Stimulated activated CD8-positive, alpha-beta memory T cell treated with anti-CD3 and anti-CD28 coated beads, Interleukin-15, amount 100 ng/mL, for 48 hours (primary cell): ENCODE results near the gene GLP2R.

Source experiments
- DNase-seq, 2 donors: peaks; one replicate each; pipeline ENCODE4 v3.0.0-alpha.2; 2020; ENCODE audit warnings: low read depth in 2 of 2

GLP2R gene

GRCh38 chr17:9922012-9922848 is 96.5 kb downstream of the GLP2R start:
- DNase-seq = no peak

- no peak for DNase-seq
Measured at GRCh38 chr17:9924735-9925191, 99.0 kb downstream of the GLP2R start.

- no peak for DNase-seq
Measured at GRCh38 chr17:9925457-9925856, 99.7 kb downstream of the GLP2R start.

- DNase-seq = no peak
Measured at GRCh38 chr17:9926150-9926804, 100.6 kb downstream of the GLP2R start.

GRCh38 chr17:9928601-9929333 is 103.0 kb downstream of the GLP2R start:
- DNase-seq = no peak

GRCh38 chr17:9929871-9930270 is 104.1 kb downstream of the GLP2R start:
- DNase-seq = no peak

- DNase-seq = no peak
Measured at GRCh38 chr17:9931144-9931741, 105.5 kb downstream of the GLP2R start.

GRCh38 chr17:9932491-9932890 is 106.8 kb downstream of the GLP2R start:
- no peak for DNase-seq

GRCh38 chr17:9934331-9934730 is 108.6 kb downstream of the GLP2R start:
- DNase-seq = no peak

GRCh38 chr17:9935408-9935807 is 109.7 kb downstream of the GLP2R start:
- DNase-seq = no peak

GRCh38 chr17:9936095-9936494 is 110.4 kb downstream of the GLP2R start:
- DNase-seq = no peak

GRCh38 chr17:9937241-9937761 is 111.6 kb downstream of the GLP2R start:
- DNase-seq = no peak

- no peak for DNase-seq
Measured at GRCh38 chr17:9937901-9938300, 112.2 kb downstream of the GLP2R start.

- no peak for DNase-seq
Measured at GRCh38 chr17:9938764-9939163, 113.0 kb downstream of the GLP2R start.

GRCh38 chr17:9940841-9941240 is 115.1 kb downstream of the GLP2R start:
- no peak for DNase-seq

- no peak for DNase-seq
Measured at GRCh38 chr17:9941305-9941704, 115.6 kb downstream of the GLP2R start.
